ENCODE results near the gene HNRNPF.

The HNRNPF gene

DNA sequence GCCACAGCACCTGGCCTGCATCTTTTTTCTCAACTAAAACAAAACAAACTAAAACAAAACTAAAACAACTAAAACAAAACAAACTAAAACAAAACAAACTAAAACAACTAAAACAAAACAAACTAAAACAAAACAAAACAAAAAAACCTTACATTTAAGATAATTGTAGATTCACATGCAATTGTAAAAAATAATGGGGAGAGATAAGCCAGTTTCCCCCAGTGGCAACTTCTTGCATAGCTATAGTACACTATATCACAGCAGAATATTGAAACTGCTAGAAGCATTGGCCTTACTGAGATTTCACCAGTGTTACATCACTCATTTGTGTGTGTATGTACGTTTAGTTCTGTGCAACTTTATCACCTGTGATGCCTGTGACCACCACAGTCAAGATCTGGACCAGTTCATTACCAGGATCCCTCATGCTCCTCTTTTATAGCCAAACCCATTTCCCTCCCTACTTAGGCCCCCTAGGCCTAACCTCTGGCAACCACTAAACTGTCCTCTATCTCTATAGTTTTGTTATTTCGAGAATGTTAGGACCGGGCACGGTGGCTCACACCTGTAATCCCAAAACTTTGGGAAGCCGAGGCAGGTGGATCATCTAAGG is 28.3 kb downstream of the HNRNPF start:
- H3K4me3 Mint-ChIP-seq, result no peak overlapping the region
- H3K27ac Mint-ChIP-seq, result no peak overlapping the region
- no peaks in the 10 kb centered on the region for H3K36me3 Mint-ChIP-seq
- H3K9me3 Mint-ChIP-seq (ENCODE audit: low read depth), result no peaks in the 10 kb centered on the region
- no peaks in the 10 kb centered on the region for H3K27me3 Mint-ChIP-seq
- H3K4me1 Mint-ChIP-seq (ENCODE audit: low read depth), result peaks cover 1% of the 10 kb centered on the region

DNA sequence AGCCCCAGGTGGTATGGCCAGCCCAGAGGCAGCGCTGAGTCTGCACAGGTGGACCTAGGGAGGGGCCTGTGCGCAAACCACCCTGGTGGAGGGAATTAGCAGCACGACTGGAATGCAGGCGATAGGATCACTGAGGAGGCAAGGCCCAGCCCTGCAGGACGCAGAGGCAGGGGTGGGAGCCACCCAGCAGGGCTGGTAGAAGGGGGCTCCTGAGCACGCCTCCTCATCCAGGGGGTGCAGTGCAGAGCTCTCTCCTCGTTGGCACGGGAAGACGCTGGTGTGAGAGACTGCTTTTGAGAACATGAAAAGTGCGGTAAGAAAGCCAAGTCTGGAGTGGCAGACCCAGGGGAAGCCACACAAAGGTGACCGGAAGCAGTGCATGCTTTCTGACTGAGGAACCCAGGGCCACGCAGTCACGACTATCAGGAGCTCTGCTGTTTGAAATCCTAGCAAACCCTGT is 31.5 kb downstream of the HNRNPF start:
- Mint-ChIP-seq H3K4me1 (ENCODE audit: low read depth) (peaks cover 9% of the 10 kb centered on the region), H3K27ac (no peak overlapping the region), H3K4me3 (no peak overlapping the region), H3K36me3 (no peaks in the 10 kb centered on the region), H3K27me3 (no peaks in the 10 kb centered on the region), H3K9me3 (ENCODE audit: low read depth) (no peaks in the 10 kb centered on the region)

DNA sequence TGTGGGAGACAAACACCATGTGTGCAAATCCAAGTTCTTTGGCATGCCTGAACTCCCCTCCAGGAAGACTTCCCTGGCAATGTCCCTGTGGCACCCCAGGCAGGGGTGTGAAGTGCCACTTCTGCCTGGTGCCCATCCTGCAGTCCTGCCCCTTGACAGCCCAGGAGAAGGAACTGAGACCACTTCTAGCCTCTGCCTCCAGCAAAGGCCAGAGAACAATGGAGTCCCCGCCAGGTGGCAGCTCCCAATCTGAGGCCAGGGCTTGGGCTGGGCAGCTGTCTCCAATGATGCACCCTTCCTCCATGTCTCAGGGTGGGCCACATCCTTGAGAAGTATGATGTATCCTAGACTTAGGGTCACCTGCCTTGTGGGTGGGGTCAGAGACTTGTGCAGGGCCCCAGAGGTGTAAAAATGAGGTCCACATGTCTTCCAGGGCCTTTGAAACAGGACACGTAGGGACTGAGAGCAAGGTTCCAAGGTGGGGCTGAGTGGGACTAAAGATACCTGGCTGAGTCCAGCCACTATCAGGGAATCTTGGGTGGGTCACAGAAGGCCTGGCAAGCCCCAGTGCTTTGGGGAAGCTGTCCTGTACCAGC is 32.1 kb downstream of the HNRNPF start:
- Mint-ChIP-seq H3K27ac (no peak overlapping the region), H3K36me3 (no peaks in the 10 kb centered on the region), H3K27me3 (no peaks in the 10 kb centered on the region), H3K4me1 (ENCODE audit: low read depth) (peaks cover 9% of the 10 kb centered on the region), H3K4me3 (no peak overlapping the region), H3K9me3 (ENCODE audit: low read depth) (no peaks in the 10 kb centered on the region)

DNA sequence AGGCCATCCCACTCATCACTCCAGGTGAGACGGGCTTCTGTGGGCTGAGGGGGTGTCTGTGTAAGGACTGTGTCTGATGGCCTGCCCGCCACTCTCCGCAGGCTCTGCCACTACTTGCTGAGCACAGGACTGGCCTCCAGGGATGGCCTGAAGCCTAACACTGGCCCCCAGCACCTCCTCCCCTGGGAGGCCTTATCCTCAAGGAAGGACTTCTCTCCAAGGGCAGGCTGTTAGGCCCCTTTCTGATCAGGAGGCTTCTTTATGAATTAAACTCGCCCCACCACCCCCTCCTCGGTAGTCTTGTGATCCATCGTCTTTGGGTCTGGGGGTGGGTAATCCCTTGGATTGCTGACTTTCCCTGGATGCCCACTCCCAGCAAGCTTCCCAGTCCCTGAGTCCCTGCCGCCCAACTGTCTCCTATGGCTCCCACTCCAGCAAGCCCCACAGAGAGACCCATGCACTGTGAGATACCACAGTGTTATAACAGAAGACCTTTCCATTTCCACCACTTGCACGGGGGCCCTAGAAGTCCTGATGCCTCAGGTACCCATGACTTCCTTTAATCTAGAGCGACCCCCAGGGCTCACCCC is 32.8 kb downstream of the HNRNPF start:
- no peak overlapping the region for H3K4me3 Mint-ChIP-seq
- H3K9me3 Mint-ChIP-seq (ENCODE audit: low read depth), result no peaks in the 10 kb centered on the region
- H3K4me1 Mint-ChIP-seq (ENCODE audit: low read depth), result peaks cover 9% of the 10 kb centered on the region
- H3K27me3 Mint-ChIP-seq, result no peaks in the 10 kb centered on the region
- no peak overlapping the region for H3K27ac Mint-ChIP-seq
- H3K36me3 Mint-ChIP-seq, result no peaks in the 10 kb centered on the region

DNA sequence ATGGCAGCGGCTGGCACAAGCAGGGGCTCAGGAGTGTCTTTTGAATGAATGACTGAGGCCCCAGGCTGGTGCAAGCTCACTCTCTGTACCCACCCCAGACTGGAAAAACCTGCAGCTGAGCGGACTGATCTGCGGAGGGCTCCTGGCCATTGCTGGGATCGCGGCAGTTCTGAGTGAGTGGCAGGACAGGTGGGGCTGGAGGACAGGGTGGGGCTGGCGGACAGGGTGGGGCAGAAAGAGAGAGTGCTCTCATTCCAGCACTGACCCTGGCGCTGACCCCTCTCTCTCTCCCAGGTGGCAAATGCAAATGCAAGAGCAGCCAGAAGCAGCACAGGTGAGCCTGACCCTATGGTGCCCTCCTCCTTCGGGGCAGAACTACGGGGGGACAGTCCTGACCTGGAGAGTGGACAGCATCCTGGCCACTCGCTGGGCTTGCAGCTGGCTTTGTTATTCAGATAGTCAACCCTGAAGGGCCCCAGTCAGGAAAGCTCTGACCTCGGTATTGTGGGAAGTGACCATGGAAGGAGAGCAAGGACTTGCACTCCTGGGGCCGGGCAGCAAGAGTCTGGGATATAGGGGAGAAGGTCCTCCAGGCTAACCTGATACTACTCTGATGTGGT is 33.5 kb downstream of the HNRNPF start:
- no peak overlapping the region for H3K27ac Mint-ChIP-seq
- no peak overlapping the region for H3K4me3 Mint-ChIP-seq
- peaks cover 9% of the 10 kb centered on the region for H3K4me1 Mint-ChIP-seq (ENCODE audit: low read depth)

DNA sequence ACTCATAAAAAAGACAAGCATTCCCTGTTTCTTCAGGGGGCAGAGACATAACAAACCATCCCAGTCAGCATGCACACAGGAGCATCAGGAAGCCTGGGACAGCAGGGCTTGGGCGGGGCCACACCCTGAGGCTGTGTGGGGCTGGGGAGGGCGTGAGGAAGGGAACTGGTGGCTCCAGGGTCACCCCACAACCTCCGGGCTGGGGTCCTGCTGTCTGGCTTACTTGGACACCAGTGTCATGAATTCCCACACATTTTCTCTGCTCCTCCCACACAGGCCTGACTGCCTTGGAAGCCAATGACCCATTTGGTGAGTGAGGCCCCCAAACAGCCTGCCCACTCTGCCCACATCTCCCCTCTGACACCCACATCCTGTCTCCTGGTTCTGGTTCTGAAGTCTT is 34.8 kb downstream of the HNRNPF start:
- Mint-ChIP-seq H3K27me3 (no peaks in the 10 kb centered on the region), H3K27ac (no peak overlapping the region), H3K4me1 (ENCODE audit: low read depth) (peaks cover 9% of the 10 kb centered on the region), H3K36me3 (no peaks in the 10 kb centered on the region), H3K4me3 (no peak overlapping the region), H3K9me3 (ENCODE audit: low read depth) (no peaks in the 10 kb centered on the region)

More for the DNA sequence above, 33.5 kb downstream of the HNRNPF start:
- no peaks in the 10 kb centered on the region for H3K9me3 Mint-ChIP-seq (ENCODE audit: low read depth)
- no peaks in the 10 kb centered on the region for H3K36me3 Mint-ChIP-seq
- no peaks in the 10 kb centered on the region for H3K27me3 Mint-ChIP-seq

DNA sequence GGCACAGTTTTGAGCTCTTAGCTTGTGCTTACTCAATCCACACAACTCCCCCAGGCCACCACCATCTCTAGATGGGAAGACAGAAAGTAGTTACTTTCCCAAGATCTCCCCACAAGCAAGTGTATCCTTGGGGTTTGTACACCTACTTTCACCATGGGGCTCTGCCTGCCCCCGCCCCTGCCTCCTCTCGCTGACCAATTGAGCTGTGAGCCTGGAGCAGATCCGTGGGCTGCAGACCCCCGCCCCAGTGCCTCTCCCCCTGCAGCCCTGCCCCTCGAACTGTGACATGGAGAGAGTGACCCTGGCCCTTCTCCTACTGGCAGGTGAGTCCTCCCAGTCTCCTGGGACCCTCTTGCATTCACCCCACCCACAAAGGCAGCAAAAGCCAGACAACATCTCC is 35.5 kb downstream of the HNRNPF start:
- no peaks in the 10 kb centered on the region for H3K9me3 Mint-ChIP-seq (ENCODE audit: low read depth)
- H3K36me3 Mint-ChIP-seq, result no peaks in the 10 kb centered on the region
- no peak overlapping the region for H3K4me3 Mint-ChIP-seq
- H3K27ac Mint-ChIP-seq, result no peak overlapping the region
- no peaks in the 10 kb centered on the region for H3K27me3 Mint-ChIP-seq
- peaks cover 9% of the 10 kb centered on the region for H3K4me1 Mint-ChIP-seq (ENCODE audit: low read depth)

DNA sequence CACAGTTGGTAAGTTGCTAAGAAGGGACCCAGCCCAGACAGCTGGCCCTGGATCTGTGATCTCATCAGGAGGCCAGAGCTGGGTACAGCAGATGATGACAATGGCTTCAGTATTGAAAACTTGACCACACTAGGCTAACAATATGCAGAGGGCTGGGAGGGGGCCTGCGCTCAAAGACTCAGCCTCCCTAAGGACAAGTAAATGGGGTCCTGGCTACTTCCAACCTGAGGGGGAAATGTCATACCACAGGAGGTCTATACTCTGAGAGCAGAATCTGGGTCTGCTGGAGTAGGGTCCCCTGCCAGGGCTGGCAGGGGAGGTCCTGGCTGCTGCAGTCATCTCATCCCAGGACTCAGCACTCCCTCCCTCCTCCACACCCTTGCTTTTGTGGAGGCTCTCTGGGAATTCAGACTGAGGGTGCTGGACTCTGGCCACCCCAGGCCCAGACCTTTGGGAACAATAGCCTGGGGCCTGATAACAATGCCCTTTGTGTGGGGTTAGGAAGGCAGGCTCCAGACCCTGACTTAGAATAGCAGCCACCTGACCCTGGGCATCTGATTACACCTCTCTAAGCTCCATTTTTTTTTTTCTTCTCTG is 36.1 kb downstream of the HNRNPF start:
- peaks cover 9% of the 10 kb centered on the region for H3K4me1 Mint-ChIP-seq (ENCODE audit: low read depth)

DNA sequence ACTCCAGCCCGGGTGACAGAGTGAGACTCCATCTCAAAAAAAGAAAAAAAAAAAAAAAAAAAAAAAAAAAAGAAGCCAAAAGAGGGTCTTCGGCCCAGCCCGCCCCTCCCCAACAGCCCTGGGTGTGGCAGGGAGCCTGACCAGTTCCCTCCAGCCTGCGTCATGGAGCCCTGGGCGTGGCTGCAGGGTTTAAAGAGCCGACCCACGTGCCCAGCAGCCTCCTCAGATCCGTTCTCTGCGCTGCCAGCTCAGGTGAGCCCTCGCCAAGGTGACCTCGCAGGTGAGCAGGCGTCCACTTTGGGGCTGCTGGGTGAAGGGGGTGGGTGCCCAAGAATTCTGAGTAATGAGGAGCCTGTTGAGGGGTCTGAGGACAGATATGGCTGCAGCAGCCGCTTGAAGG is 37.6 kb downstream of the HNRNPF start, which contains the start of gene FXYD4:
Gene FXYD4, plus strand, starts transcription at position 219 of the 400 bp plus-strand sequence. CDS start 2,111 bp downstream, outside the sequence.
- Mint-ChIP-seq H3K27me3 (no peaks in the 10 kb centered on the region), H3K4me1 (ENCODE audit: low read depth) (peaks cover 9% of the 10 kb centered on the region), H3K36me3 (no peaks in the 10 kb centered on the region), H3K4me3 (no peak within 1 kb of the TSS), H3K9me3 (ENCODE audit: low read depth) (no peaks in the 10 kb centered on the region), H3K27ac (no peak within 1 kb of the TSS)

More for the DNA sequence above, 36.1 kb downstream of the HNRNPF start:
- H3K4me3 Mint-ChIP-seq, result no peak overlapping the region
- H3K36me3 Mint-ChIP-seq, result no peaks in the 10 kb centered on the region
- no peak overlapping the region for H3K27ac Mint-ChIP-seq
- no peaks in the 10 kb centered on the region for H3K27me3 Mint-ChIP-seq
- no peaks in the 10 kb centered on the region for H3K9me3 Mint-ChIP-seq (ENCODE audit: low read depth)

DNA sequence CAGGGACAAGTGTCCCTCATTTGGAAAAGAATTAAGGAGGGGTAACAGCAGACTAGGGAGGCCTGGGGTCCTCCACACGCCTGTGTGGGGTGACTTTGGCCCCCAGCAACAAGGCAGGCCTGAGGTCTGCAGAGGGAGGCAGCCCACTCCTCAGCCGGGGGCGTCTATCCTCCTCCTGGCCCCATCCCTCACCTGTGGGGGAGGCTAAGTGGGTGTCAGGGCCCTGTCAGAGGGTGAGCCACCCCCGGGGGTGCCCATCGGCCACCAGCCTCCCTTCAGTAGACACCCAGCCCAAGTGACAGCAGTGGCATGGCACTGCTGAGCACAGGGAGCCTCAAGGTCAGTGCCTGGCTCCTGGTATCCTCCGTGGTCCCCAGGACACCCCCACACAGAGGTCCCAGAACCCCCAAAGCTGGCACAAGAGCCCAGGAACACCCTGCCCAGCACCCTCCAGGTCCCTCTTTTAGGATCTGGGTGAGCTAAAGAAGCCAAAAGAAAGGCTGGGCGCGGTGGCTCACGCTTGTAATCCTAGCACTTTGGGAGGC is 38.2 kb downstream of the HNRNPF start:
- H3K27me3 Mint-ChIP-seq, result no peaks in the 10 kb centered on the region
- H3K27ac Mint-ChIP-seq, result no peak overlapping the region
- H3K9me3 Mint-ChIP-seq (ENCODE audit: low read depth), result no peaks in the 10 kb centered on the region
- H3K4me3 Mint-ChIP-seq, result no peak overlapping the region
- no peaks in the 10 kb centered on the region for H3K36me3 Mint-ChIP-seq
- peaks cover 9% of the 10 kb centered on the region for H3K4me1 Mint-ChIP-seq (ENCODE audit: low read depth)

DNA sequence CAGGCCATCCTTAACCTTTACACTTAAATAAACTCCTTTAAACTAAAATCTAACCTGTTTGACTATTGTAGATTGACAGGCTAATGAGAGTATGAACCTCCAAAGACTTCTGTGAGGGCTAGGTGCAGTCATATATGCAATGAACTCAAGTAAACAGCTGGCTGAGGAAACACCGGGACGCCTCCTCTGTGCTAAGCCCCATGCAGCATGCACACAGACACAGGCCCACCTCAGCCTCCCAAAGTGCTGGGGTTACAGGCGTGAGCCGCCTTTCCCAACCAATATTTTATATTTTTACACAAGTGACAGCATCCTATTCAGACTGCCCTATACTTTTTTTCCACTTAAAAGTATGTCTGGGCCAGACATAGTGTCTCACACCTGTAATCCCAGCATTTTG is 39.1 kb downstream of the HNRNPF start:
- Mint-ChIP-seq H3K9me3 (ENCODE audit: low read depth) (no peaks in the 10 kb centered on the region), H3K4me3 (no peak overlapping the region), H3K27me3 (no peaks in the 10 kb centered on the region), H3K36me3 (no peaks in the 10 kb centered on the region), H3K27ac (no peak overlapping the region), H3K4me1 (ENCODE audit: low read depth) (peaks cover 9% of the 10 kb centered on the region)

DNA sequence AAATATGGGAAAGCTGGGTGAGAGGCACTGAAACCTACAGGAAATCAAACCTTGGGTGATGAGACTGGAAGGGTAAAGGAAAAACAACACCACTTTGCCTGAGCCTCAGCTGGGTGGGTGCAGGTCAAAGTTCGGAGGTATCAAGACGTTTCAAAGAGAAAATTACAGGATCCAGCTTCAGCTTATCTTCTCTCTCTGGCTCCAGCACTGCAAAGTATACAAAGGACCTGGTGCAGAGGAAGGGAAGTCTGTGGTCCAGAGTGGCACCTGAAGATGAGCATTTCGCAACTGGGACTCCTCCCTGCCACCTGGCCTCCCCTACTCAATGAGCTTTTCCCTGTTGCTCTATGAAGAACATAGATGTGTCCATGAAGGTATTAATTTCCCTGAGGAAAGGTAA is 44.0 kb downstream of the HNRNPF start:
- no peaks in the 10 kb centered on the region for H3K27me3 Mint-ChIP-seq
- H3K27ac Mint-ChIP-seq, result no peak overlapping the region
- H3K9me3 Mint-ChIP-seq (ENCODE audit: low read depth), result no peaks in the 10 kb centered on the region
- no peak overlapping the region for H3K4me3 Mint-ChIP-seq
- H3K36me3 Mint-ChIP-seq, result peaks cover 4% of the 10 kb centered on the region
- H3K4me1 Mint-ChIP-seq (ENCODE audit: low read depth), result peaks cover 26% of the 10 kb centered on the region

DNA sequence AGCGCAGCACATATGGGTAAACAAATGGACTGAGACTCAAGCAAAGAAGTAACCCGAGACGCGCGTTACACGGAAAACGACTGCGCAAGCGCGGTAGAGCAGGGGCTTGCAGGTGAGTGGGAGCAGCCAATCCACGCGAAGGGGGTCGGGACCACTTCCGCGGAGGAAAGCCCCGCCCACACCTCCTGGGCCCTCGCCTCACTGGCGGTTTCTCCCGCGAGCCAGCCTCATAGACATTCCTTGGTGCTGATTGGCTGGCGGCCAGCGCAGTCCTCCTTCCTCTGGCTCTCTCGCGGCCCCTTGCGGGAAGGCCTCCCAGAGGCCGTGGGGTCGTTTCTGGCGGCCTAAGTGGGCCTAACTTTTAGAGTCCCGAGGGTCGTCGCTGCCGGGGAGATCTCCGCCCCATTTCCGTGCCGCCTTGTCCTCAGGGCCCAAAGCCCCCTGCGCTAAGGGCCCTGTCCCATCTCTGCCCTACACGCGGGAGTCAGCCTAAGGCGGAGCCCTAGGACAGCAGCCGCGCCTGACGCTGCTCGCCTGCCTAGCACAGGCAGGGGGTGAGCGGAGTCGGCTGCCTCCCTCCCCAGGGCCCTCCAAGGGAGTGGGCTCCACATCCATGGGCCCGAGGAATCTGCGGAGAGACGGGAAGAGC is 46.7 kb downstream of the HNRNPF start:
- Mint-ChIP-seq H3K27me3 (no peaks in the 10 kb centered on the region), H3K27ac (peak overlapping the region; percentile 99), H3K36me3 (peaks cover 5% of the 10 kb centered on the region), H3K4me1 (ENCODE audit: low read depth) (peaks cover 27% of the 10 kb centered on the region), H3K9me3 (ENCODE audit: low read depth) (no peaks in the 10 kb centered on the region), H3K4me3 (peak overlapping the region; percentile 99)

DNA sequence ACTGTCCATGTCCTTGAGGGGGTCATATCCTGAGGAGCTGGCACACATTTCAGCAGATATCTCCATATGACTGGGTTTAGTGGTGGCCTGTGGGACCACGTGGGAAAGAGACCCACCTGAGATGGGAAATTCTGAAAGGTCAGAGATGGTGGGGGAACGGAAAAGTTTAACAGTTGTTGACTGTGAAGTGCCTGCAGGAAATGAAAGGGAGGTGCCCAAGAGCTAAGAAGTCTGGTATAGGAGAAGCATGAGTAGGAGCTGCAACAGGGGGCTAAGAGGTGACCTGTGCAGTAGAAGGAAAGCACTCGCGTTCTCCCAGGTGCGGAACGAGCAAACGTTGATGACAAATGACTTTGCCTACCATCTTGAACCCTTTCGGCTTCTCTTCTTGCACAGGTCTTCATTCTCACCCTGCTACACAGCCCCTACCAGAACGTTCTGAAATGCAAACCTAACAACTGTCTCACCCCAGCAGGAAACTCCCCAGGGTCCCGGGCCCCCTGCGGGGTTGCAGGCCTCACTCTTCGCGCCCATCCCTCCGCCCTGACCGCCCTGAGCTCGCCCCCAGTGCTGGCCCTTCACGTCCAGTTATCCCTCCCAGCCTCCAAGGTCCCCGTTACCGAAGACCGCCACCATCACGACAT is 47.3 kb downstream of the HNRNPF start:
- Mint-ChIP-seq H3K4me3 (peak overlapping the region; percentile 99), H3K9me3 (ENCODE audit: low read depth) (no peaks in the 10 kb centered on the region), H3K27ac (peak overlapping the region; percentile 99), H3K36me3 (peaks cover 5% of the 10 kb centered on the region), H3K4me1 (ENCODE audit: low read depth) (peaks cover 27% of the 10 kb centered on the region), H3K27me3 (no peaks in the 10 kb centered on the region)
